Measurements from ENCODE around the gene PDSS2.

- TF ChIP-seq CTCF (conservative IDR thresholded peaks at IDR 0.05) (no peak), EZH2 (IDR thresholded peaks at IDR 0.05; ENCODE audit: low read depth) (no peak)
These were observed 195.0 kb downstream of the PDSS2 start for GRCh38 chr6:107264357-107264840.
